Fibroblast of mammary gland (primary cell): ENCODE results near the gene CELSR2.
A peak's percentile ranks its signal among the peaks of the same experiment; 100 is the strongest.
"Not testable (repeated sequence)": the region's sequence is repeated elsewhere in the genome, so short reads cannot be mapped to it uniquely, and the experiment has no call there.

Source experiments
- DNase-seq: peaks from one replicate; pipeline ENCODE4 v3.0.0-alpha.2; 2010; ENCODE audit warnings: low read depth
- H3K4me3 ChIP-seq: 2 replicates; pipeline ENCODE4 v1.5.1; 2011; ENCODE audit warnings: low read depth, mild to moderate bottlenecking, low read length, moderate library complexity; ENCODE audit not compliant: control insufficient read depth
- TF ChIP-seq, protein P1 (sequence below): conservative IDR thresholded peaks from 2 replicates; pipeline ENCODE4 v1.5.1; 2011; ENCODE audit warnings: low read depth, low read length, inconsistent platforms; ENCODE audit not compliant: control insufficient read depth, insufficient read depth

CELSR2 gene

DNA sequence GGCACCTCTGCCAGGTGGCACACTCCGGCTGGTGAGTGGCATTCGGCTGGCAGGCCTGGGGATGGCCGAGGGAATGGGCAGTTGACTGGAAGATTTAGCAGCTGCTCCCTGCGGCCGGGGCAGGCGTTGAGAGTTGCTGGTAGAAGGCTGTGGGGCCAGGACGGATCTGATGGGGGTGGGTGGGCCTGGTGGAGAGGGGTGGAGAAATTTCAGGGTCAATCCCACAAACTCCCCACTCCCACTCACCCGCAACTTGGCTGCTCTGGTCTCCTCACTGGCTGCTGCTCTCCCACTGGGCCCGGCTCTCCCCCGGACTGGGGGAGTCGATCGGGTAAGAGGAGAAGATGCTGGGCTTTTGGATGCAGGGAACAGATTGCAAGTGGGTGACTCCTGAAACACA lies 31.5 kb downstream of the CELSR2 start:
- TF ChIP-seq, protein P1, sequence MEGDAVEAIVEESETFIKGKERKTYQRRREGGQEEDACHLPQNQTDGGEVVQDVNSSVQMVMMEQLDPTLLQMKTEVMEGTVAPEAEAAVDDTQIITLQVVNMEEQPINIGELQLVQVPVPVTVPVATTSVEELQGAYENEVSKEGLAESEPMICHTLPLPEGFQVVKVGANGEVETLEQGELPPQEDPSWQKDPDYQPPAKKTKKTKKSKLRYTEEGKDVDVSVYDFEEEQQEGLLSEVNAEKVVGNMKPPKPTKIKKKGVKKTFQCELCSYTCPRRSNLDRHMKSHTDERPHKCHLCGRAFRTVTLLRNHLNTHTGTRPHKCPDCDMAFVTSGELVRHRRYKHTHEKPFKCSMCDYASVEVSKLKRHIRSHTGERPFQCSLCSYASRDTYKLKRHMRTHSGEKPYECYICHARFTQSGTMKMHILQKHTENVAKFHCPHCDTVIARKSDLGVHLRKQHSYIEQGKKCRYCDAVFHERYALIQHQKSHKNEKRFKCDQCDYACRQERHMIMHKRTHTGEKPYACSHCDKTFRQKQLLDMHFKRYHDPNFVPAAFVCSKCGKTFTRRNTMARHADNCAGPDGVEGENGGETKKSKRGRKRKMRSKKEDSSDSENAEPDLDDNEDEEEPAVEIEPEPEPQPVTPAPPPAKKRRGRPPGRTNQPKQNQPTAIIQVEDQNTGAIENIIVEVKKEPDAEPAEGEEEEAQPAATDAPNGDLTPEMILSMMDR, result no peak
- DNase-seq, result no peak
- H3K4me3 ChIP-seq, result no peak overlapping the region

- H3K4me3 ChIP-seq, result peak overlapping the region; percentile 87
- DNase-seq, result peak; percentile 16
- TF ChIP-seq, protein P1, result no peak
Observed at GRCh38 chr1:109281680-109282496, 32.5 kb downstream of the CELSR2 start.

GRCh38 chr1:109282497-109282951 lies 33.2 kb downstream of the CELSR2 start:
- H3K4me3 ChIP-seq, result peak overlapping the region; percentile 87
- TF ChIP-seq, protein P1, result no peak
- no peak for DNase-seq

DNA sequence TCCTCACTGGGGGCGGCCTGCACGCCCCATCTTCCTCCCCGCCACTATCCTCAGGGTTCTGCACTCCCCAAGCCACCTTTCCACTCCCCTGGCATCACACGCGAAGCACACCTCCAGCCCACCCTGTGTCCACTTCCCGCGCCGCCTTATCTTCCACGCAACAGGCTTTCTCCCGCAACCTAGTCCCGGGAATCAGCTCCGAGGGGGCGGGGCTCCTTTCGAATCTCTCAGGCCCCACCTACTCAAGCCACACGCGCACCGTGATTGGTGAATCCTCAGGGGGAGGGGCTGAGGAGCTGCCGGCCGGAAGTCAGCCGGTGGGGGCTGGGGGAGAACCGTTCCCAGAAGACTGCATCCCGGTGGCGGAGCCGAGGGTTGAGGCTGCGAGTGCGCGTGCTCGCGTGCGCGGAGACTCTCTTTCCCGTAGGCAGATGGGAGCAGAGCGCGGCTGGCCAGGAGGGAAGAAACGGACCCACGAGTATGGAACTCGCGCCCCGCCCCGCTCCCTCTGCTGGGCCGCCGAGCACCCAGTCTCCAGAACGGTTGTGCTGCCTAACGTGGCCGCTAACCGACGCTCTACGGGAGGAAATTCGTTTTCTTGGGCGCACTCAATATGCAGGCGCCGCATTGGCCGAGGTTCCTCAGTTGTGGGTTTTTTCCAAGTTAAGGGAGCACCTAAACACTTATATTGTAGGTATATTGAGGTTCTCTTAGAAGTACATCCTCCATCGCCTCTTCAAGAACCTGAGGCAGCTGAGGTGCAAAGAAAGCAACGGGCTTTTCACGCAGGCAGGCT lies 33.8 kb downstream of the CELSR2 start, which contains the start of gene PSRC1:
TSS of gene PSRC1 (minus strand) at position 194 of the 796 bp plus-strand sequence.
- peak; percentile 93 for DNase-seq
- TF ChIP-seq, protein P1, result peak; percentile 63
- peak within 1 kb of the TSS; percentile 87 for H3K4me3 ChIP-seq

DNA sequence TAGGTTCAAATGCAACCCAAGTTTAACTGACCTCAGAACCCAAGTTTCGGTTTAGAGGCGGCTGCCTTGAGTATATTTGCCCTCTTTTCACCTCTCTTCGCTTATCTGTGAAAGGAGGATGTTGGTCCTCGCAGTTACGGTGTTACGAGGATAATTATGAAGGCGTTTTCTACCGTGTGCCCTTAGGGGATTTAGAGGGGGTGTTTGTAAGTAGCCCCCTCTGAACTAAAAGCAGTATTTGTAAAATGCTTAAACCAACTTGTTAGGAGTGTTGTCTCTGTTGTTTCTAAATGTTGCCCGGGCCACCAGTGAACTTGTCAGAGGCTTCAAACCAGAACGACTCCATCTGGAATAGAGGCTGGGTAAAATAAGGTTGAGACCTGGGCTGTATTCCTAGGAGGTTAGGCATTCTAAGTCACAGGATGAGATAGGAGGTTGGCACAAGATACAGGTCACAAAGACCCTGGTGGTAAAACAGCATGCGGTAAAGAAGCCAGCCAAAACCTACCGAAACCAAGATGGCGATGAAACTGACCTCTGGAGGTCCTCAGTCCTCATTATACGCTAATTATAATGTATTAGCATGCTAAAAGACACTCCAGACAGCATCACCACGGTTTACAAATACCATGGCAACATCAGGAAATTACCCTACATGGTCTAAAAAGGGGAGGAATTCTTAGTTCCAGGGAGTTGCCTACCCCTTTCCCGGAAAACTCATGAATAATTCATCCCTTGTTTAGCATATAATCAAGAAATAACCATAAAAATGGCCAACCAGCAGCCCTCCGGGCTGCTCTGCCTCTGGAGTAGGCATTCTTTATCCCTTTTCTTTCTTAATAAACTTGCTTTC lies 34.6 kb downstream of the CELSR2 start:
- DNase-seq, result no peak
- H3K4me3 ChIP-seq, result peak overlapping the region; percentile 87
- TF ChIP-seq, protein P1, result no peak

DNA sequence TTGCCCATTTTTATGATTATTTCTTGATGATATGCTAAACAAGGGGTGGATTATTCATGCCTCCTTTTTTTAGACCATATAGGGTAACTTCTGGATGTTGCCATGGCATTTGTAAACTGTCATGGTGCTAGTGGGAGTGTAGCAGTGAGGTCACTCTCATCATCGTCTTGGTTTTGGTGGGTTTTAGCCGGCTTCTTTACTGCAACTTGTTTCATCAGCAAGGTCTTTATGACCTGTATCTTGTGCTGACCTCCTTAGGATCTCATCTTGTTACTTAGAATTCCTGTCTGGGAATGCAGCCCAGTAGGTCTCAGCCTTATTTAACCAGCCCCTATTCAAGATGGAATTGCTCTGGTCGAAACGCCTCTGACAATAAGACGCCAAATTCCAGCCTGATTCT lies 37.4 kb downstream of the CELSR2 start:
- not testable (repeated sequence) for DNase-seq, H3K4me3 ChIP-seq
